ENCODE results near the gene TINAG.

The TINAG gene

DNA sequence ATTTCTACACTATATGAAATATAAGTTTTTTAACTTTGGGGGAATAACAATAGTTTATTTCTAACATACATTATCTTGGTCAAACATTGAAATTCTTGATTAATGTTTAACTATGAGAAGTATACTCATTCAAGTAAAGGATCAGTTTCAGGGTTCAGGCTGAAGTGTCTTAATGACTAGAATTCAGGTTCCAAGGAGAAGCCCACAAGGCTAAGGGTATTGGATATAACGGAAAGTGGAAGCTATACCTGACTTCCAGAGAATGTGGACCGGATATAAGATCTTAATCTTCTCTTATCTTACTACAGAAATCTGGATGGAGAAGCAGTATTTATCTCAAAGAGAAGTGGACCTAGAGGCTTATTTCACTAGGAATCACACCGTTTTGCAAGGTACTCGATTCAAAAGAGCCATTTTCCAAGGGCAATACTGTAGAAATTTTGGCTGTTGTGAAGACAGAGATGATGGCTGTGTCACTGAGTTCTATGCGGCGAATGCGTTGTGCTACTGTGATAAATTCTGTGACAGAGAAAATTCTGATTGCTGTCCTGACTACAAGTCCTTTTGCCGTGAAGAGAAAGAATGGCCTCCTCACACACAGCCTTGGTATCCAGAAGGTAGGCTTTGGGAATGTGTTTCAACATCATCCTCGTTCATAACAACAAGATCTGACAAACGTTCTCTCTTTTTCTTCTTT is at the start of gene TINAG:
TSS of gene TINAG (plus strand) at position 153 of the 697 bp plus-strand sequence. CDS start at position 263, 110 bp downstream.
- no peak within 1 kb of the TSS for H3K4me3 ChIP-seq (ENCODE audit: low read depth, low read length)

DNA sequence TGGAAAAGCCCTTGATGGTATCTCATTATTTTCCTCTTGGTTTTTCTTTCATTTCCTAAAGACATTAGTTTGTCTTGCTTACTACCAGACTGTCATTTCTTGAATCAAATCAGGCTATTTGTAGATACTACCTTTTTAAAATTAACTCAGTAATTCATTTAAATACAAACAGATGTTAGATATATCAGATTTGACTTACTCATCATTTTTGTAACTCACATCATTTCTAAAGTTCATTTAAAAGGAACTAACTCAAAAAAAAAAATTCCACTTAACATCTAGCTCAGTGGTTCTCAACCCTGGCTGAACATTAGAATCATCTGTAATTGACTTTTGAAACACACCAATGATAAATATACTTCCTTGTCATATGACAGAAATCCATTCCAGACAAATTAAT is 48.2 kb upstream of the TINAG start:
- H3K4me3 ChIP-seq (ENCODE audit: low read depth, low read length): no peak overlapping the region

DNA sequence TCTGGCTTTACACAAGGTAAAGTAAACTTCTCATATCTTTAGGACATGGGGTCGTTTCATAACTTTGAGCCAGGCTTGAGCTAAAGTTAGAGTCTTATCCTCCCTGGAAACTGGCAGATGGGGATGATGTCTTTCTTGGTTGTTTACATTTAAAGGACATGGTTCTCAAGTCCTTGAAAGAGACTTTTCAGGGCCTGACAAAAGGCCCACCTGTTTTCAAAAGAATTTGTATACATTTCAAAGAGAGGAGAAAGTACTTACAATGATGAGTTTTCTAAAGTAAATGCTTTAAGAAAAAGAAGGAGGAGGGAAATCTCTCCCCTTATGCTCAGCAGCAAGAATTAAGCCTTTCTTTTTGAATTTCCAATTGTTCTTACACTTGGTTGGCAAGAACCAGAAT is 45.7 kb upstream of the TINAG start:
- H3K4me3 ChIP-seq (ENCODE audit: low read depth, low read length): no peak overlapping the region

DNA sequence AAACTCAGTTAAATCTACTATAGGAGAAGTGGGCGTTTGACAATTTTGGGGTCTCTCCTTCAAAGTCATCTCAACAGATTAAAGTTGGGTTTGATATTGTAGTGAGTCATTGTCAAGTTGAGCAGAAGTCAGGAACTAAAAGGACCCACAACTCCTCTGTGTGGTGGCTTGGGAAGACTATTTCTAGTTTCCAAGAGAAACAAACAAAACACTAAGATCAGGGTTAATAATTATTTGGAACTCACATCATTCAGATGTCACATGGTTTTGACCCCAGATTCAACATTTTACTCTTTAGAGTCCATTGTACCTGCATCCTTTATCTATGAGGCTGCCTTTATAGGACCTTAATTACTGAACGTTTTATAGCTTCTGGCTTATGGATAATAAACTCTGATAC is 45.3 kb upstream of the TINAG start:
- H3K4me3 ChIP-seq (ENCODE audit: low read depth, low read length): no peak overlapping the region

DNA sequence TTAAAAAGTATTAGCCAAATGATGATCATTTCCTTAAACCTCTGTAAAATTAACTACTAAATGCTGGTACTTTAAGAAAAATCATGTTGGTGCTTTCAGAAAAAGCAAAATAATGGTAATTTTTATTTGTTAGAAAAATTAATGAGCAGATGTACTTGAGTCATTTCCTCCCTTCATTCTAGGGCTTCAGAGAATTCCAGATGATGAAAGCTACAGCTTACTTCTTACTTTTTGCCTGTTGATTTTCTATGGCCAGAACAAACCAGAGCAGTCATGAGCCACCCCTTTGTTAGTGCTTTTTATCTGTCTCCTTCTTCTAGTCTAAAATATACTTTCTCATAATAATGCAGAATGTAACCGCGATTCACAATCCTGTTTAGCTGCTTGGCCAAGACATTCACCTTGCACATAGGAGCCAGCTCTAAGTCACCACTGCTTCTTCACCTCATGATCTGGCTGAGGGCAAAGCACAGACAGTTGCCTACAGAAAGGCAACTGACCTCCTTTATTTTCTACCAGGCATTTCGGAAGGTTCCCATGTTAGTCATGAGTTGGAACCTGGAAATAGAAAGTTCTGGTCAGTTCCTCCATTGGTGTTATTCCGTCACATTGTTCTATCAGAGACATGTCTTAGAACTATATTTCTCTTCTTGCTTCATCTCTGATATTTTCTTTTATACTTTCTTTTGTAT is 43.5 kb upstream of the TINAG start:
- H3K4me3 ChIP-seq (ENCODE audit: low read depth, low read length): no peak overlapping the region

DNA sequence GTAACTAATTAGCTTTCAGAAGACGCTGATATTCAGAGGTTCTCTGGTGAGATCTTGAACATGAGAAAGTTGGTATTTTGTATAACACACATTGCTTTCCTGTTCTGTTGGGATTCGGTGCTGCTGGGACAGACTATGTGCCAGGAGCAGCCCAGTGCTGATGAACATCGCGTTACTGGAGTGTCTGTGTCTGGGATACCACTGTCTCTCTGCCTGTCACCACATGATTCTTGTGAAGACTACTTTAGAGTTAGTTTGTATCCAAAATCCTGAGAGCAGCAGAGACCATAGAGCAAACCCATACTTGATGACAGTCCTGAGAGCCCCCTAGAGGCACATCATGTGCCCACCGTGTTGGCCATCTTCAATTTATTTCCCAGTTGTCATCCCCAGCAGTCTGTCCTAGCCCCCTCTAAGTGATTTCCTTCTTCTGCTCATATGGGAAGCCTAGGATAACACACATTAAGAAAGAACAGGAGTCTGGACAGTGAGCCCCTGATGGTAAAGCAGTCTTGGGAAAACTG is 41.8 kb upstream of the TINAG start:
- H3K4me3 ChIP-seq (ENCODE audit: low read depth, low read length): no peak overlapping the region

GRCh38 chr6:54267798-54268197 is 40.4 kb upstream of the TINAG start:
- H3K4me3 ChIP-seq (ENCODE audit: low read depth, low read length): no peak overlapping the region

DNA sequence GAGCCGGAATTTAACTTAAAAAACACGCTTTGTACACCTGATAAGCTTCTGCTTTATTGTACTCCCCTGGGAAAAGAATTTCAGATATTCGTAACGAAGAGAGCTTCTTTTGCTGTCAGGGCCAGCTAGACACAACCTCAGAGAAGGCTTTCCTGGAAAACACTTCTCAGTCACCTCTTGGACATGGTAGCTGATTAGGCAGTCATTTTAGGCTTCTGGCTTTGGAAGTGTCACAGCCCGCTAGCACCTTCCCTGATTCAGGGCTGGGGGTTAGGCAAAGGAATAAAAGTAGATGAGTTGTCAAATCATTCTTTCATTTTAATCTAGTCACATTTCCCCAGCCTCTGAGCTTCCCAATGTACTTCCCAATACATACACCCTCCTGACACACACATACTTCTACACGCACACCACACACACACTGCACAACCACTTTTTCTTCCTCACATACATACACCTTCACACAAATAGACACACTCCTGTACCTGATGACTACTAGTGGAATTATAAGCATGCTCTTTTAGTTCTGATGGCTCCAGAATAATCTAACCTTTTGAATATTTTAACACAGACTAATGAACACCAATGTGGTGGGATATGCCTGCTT is 34.9 kb upstream of the TINAG start:
- no peak overlapping the region for H3K4me3 ChIP-seq (ENCODE audit: low read depth, low read length)

GRCh38 chr6:54274383-54274782 is 33.9 kb upstream of the TINAG start:
- H3K4me3 ChIP-seq (ENCODE audit: low read depth, low read length): no peak overlapping the region

GRCh38 chr6:54282186-54282585 is 26.1 kb upstream of the TINAG start:
- no peak overlapping the region for H3K4me3 ChIP-seq (ENCODE audit: low read depth, low read length)

DNA sequence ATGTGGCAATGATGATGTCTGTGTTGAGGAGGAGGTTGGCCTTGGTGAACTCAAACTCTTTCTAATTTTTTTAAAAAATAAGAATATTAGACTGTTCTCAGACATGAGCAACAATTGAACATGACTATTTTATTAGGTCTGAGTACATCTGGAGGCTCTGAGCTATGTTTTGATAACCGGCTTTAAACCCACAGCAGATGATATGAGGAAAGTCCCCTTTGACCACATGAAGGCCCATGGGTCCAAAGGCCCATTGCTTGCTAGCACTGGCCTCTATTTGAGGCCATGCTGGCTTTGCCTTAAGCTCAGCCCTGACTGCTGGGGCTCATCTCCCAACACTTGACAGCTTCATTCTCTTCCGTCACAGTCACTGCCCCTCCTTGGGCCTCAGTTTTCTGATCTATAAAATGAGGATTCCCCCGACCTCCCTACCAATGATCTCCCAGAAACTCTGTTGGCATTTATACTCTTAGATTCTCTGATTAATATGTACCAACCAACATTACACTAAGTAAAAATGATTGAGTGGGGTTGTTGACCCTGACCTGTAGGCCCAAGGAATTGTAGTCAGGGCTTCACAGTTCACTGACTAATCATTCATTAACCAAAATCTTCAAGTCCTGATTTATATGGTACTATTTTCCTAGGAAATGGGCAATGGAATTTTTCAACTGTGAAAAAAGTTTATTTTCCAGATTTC is 23.9 kb upstream of the TINAG start:
- no peak overlapping the region for H3K4me3 ChIP-seq (ENCODE audit: low read depth, low read length)

- no peak overlapping the region for H3K4me3 ChIP-seq (ENCODE audit: low read depth, low read length)
Measured at GRCh38 chr6:54285595-54285994, 22.6 kb upstream of the TINAG start.

DNA sequence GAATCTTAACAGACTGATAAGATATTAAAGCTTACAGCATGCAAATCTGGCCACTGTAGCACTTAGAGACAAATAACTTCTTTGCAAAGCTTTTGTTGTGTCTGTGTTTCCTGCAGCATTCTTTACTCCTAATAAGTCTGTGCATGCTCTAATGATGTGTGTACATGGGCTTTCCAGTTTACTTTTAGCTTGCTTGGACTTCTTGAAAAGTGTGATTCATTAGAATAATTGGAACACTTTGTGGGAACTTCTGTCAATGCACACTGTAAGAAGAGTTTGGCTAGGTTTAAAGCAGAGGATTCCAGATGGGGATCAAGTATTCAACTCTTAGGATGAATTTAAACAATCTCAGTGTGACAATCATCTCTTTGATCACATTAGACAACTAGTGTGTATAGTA is 22.1 kb upstream of the TINAG start:
- H3K4me3 ChIP-seq (ENCODE audit: low read depth, low read length): no peak overlapping the region

GRCh38 chr6:54288474-54288873 is 19.8 kb upstream of the TINAG start:
- no peak overlapping the region for H3K4me3 ChIP-seq (ENCODE audit: low read depth, low read length)

GRCh38 chr6:54289426-54289825 is 18.8 kb upstream of the TINAG start:
- no peak overlapping the region for H3K4me3 ChIP-seq (ENCODE audit: low read depth, low read length)

GRCh38 chr6:54291146-54291545 is 17.1 kb upstream of the TINAG start:
- no peak overlapping the region for H3K4me3 ChIP-seq (ENCODE audit: low read depth, low read length)

- no peak overlapping the region for H3K4me3 ChIP-seq (ENCODE audit: low read depth, low read length)
Measured at GRCh38 chr6:54291738-54292137, 16.5 kb upstream of the TINAG start.

GRCh38 chr6:54294965-54295532 is 13.2 kb upstream of the TINAG start:
- no peak overlapping the region for H3K4me3 ChIP-seq (ENCODE audit: low read depth, low read length)

DNA sequence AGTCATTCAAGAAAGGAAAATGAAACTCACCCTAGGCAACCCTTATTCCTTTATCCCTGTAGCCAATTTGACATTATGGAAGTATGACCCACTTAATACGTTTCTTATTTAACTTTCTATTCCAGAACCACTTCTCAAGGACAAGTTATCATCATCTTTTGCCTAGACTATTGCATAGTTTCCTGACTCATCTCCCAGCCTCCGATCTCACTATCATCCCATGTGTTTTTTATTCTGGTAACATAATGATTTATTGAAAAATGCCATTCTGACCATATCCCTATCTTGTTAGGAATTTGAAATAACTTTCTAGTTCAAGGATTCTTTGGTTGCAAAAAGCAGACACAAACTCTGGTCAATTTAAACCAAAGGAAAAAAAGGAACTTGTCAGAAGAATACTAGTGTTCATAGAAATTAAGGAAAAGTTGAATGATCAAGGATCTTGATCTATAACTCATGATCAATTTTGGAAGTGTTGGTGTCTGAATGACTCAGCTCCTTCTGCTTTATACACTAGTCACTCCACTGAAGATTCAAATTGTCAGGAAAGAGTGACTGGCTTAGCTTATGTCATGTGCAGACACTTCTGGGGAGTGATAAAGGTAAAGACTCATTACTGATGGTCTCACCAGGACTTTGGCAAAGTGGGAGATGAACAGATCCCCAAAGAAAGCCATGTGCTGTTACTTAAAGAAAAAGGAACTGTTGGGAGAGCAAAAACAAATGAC is 8.5 kb upstream of the TINAG start:
- H3K4me3 ChIP-seq (ENCODE audit: low read depth, low read length): no peak overlapping the region

DNA sequence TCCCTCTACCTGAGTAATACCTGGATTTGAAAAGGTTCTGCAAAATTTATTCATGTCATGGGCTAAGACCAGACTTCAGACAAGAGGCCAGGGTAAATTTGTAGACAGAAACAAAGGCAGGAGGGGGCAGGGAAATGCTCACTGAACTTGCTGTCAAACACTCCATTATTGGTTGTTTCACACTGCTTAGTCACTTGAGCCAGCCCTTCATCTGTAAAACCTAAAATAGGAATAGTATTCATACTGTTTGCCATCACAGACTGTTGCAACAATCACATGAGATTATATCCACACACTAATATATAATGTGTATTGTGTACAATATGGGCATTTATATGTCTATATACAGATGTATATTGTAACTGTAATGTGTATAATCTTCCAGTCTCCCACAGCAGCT is 6.5 kb upstream of the TINAG start:
- no peak overlapping the region for H3K4me3 ChIP-seq (ENCODE audit: low read depth, low read length)
